ENCODE results near the gene NME5.

The NME5 gene

DNA sequence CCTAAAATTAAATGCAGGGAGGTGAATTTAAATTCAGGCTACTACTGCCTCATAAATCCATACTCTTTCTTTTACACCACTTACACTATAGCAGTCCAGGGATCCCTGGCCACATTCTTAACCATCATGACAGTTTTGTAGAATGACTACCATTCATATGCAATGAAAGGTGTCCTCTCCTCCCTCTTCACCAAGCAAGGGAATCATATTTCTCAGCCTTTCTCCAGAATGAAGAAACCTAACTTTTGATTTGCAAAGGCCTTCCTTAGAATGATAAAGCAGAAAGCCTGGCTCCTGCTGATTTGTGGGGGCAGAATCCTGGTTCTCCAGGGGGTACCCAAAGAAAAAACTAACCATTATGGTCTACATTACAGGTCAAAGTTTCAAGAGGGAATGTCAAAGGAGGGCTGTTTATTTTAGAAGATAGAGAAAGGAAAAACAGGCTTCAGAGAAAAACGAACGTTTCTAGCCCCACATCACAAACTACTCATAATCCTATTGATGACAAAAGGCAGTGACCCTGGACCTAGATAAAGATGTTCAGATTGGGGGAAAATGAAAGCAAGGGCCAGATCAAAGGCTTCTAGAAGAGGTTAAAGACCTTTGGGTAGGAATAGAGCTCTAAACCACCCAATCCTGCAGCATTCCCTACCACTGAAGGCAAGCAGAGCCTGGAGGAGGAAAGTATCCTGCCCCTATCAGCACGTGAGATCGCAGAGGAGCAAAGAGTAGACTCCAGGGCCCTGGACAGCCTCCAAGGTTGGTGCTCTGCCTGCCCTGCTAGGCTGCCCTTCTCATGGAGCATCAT is 43.9 kb downstream of the NME5 start:
- TF ChIP-seq CTCF (IDR thresholded peaks at IDR 0.05; ENCODE audit: extremely low read depth, missing control alignments), result no peak
- DNase-seq (ENCODE audit: low spot score), result no peak

DNA sequence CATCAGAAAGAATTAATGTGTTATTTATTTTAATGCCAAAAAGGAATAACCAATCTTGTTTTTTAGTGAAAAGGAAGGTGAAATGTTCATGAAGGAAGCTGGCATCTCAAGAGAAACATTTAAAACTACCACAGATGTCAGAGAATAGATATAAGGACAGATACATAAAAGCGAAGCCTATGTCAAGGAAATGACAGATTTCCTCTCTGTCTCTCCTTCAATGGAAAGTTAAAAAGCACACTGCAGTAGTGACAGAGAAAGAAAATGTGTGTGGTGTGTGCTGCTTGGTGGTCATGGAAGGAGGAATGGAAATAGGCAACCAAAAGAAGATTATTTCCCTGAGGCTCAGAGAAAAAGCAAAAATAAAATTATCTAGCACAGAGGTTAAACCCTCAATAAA is 46.2 kb downstream of the NME5 start:
- DNase-seq (ENCODE audit: low spot score), result no peak
- TF ChIP-seq CTCF (IDR thresholded peaks at IDR 0.05; ENCODE audit: extremely low read depth, missing control alignments), result no peak

DNA sequence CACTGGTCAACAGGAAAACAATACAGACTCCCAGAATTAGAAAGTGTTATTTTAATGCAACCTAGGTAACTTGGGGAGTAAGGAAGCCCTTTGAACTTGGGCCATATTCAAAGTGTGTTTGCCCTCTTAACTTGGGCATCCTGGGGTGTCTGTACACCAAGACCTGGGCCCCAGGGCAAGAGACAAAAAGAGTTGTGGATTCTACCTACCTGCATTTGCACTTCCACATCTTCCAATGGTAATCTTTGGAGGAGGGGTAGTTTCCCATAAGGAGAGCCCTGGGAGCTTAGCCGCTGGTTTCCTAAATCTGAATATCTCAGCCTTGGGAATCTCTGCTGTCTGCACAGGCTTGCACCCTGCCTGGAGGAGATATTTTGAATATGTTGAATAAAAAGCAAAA is 46.9 kb downstream of the NME5 start:
- DNase-seq (ENCODE audit: low spot score), result no peak
- no peak for TF ChIP-seq CTCF (IDR thresholded peaks at IDR 0.05; ENCODE audit: extremely low read depth, missing control alignments)

DNA sequence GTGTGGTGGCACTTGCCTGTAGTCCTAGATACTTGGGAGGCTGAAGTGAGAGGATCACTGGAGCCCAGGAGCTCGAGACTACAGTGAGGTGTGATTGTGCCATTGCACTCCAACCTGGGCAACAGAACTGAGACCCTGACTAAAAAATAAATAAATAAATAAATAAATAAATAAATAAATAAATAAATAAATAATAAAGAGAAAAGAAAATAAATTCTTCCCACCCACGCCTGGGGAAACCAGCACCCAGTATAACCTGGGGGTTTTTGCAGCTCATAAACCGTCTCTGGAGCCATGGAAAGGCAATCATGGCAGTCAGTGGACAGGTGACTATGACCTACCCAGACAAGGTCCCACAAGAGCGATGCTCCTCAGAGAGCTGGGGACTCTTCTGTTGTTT is 47.5 kb downstream of the NME5 start:
- no peak for DNase-seq (ENCODE audit: low spot score)
- no peak for TF ChIP-seq CTCF (IDR thresholded peaks at IDR 0.05; ENCODE audit: extremely low read depth, missing control alignments)

- no peak for TF ChIP-seq CTCF (IDR thresholded peaks at IDR 0.05; ENCODE audit: extremely low read depth, missing control alignments)
- DNase-seq (ENCODE audit: low spot score), result no peak
Observed at GRCh38 chr5:138083702-138084101, 55.5 kb downstream of the NME5 start, which contains the start of gene WNT8A. WNT8A (plus strand) TSS chr5:138084033; CDS start chr5:138084128, 95 bp downstream.

DNA sequence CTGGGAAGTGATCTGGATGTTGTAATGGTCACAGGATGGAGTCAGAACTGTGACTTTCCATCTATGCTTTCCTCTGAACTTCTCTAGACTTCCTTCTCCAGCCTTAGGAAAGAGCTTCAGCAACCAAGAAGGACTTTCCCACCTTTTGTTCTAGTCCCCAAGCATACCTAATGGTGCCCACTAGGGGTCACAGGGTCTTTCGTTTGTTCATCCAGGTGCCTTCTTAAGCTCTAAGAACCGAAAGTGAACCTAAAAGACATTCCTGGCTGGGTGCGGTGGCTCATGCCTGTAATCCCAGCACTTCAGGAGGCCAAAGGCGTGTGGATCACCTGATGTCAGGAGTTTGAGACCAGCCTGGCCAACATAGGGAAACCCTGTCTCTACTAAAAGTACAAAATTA is 57.2 kb downstream of the NME5 start:
- no peak for DNase-seq (ENCODE audit: low spot score)
- TF ChIP-seq CTCF (IDR thresholded peaks at IDR 0.05; ENCODE audit: extremely low read depth, missing control alignments), result no peak

- TF ChIP-seq CTCF (IDR thresholded peaks at IDR 0.05; ENCODE audit: extremely low read depth, missing control alignments), result no peak
- DNase-seq (ENCODE audit: low spot score), result no peak
Observed at GRCh38 chr5:138078006-138078643, 61.1 kb downstream of the NME5 start.

Data from GM20000 (cell line).